Islet of Langerhans (tissue), 1 donor: ENCODE results near the gene MAPK12.

Experiments used
- FAIRE-seq: peaks from one replicate; lab custom pipeline; 2011; peaks lifted over from hg19 to GRCh38; lab: Jason Lieb, UNC

The MAPK12 gene

DNA sequence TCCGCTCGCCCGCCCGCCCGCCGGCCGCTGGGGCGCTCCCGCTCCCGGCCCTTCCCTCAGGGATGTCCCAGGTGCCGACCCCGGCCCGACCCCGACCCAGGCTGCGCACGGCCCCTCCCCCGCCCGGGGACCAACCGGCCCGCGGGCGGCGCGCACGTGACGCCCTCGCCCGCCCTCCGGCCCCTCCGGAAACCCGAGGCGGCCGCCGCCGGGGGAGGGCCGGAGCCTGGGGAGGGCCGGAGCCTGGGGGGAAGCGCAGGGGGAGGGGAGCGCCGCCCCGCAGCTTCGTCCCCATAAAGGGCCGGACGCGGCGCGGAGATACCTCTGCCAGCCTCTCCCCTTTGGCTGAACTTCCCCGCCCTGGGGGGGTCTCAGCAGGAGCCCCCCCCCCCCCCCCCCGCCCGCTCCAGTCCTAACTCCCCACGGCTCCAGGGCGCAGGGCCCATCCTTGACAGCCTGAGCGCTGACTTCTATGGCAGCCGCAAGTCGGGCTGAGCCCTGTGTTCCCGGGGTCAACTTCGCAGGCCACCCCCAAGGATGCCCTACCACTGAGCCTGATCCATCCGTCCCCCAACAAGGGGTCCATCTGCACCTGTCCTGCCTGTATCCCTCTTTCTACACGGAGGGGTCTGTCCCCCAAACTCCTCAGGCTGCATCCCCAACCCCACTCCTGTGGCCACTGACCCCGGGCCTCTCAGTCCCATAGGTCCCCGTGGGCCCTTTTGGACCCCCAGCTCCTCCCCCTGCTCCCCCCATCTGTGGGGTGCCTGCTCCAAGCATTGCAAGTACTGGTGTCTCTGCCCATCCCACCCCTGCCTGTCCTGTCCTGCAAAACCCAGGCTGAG lies at the start of gene MAPK12:
Gene MAPK12, minus strand, starts transcription at position 69 of the 845 bp plus-strand sequence. CDS start 174 bp downstream, outside the sequence.
- FAIRE-seq = no peak

DNA sequence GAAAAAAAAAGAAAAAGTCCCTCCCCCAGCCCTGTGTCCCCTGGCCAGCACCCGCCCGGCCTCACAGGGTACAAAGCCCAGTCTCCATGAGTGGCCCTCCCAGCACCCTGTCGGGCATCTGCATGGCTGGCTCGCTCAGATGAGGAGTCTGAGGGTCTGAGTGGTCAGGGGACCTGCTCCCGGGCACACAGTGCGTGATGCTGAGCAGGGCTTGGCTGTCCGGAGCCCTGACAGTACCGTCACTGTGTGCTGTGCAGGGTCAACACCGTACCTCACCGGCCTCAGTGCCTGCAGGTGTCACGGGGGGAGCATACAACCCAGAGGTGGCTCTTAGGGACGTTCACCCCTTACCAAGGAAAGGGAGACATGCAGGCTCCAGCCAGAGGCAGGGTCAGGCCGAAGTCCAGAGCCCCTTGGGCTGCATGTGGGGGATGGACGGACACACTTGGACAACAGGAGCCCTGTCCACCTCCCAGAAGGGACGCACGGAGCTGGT lies 49.5 kb upstream of the MAPK12 start:
- no peak for FAIRE-seq

DNA sequence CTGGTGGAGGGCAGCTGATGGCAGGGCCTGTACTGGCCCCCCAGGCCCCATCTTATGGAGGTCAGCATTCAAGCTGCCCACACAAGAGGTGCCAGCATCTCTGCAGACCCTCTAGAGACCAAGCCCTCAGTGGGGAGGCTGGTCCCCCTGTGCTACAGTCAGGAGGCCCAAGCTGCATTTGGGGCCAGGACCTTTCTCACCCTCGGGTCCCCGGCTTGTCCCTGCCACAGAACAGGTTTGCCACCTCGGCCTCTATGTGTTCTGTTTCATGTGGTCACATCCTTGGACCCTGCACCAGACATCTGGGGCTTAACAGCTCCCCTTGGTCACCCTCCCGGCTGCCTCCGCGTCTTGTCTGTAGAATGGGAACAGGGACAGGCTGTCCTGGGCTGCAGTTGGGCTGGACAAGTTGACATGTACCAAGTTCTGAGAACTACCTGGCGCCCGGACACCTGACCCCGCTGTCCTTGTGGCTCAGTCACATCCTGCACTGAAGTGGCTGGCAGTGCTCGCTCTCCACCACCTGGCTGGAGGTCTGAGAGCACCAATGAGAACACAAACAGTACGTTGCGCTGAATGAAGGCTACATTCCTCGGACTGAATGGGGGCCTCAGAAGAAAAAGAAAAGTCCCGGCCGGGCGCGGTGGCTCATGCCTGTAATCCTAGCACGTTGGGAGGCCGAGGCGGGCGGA lies 48.7 kb upstream of the MAPK12 start:
- no peak for FAIRE-seq

DNA sequence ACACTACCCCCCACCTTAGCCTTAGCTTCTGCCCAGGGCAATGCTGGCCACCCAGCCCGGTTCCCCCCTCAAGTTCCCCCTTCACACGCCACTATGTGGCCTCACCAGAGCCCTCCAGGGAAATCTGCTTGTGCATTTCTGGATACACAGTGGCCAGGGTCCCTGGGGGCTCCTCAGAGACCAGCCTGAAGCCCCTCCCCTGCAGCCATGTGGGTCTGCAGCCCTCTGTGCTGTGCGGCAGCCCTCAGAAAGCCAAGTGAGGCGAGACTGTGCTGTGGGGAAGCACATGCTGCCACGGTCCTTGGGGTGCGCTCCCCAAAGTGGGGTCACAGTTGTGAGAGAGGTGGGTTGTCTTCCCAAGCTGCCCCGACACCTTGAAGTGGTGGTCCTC lies 48.1 kb upstream of the MAPK12 start:
- no peak for FAIRE-seq

DNA sequence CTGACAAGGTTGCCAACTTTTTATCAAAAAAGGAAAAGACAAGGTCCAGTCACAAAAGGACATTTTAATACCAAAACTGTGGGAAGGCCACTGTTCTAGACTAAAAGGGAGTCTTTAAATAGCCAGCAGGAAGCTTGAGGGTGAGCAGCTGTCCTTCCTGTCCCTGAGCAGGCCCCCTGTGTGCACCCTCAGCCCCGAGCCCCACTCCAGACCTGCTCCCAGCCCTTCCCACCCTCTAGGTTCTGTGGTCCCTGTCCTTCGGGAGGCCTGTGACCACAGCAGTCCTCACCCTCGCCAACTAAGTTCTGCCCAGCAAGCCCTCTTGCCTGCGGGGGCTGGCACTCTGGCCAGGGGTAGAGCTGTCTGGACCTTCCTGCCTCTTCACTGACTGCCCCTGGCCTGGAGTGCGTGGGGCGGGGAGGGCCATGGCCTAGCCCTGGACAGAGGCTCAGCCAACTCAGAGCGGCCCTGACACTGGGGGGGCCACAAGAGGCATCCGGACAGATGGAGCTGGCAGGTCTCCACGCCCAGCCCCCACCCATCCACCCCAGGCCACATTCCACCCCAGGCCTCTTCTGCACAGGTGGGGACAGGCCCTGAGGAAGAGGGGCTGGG lies 47.6 kb upstream of the MAPK12 start:
- no peak for FAIRE-seq

DNA sequence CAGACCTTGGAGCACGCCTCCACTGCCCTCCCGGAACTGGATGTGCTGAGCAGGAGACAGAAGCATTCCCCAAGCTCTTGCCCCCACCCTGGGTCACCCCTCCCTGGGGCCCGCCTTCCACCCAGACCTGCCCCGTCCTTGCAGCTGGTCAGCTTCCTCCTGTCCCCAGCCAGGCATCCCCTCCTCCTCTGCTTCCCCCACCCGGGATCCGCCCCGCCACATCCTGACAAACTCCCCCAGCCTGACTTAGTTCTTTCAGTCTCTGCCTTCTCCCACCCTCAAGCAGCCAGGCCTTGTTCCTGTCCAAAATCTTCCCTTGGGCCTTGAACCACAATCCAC lies 47.1 kb upstream of the MAPK12 start:
- FAIRE-seq = no peak

DNA sequence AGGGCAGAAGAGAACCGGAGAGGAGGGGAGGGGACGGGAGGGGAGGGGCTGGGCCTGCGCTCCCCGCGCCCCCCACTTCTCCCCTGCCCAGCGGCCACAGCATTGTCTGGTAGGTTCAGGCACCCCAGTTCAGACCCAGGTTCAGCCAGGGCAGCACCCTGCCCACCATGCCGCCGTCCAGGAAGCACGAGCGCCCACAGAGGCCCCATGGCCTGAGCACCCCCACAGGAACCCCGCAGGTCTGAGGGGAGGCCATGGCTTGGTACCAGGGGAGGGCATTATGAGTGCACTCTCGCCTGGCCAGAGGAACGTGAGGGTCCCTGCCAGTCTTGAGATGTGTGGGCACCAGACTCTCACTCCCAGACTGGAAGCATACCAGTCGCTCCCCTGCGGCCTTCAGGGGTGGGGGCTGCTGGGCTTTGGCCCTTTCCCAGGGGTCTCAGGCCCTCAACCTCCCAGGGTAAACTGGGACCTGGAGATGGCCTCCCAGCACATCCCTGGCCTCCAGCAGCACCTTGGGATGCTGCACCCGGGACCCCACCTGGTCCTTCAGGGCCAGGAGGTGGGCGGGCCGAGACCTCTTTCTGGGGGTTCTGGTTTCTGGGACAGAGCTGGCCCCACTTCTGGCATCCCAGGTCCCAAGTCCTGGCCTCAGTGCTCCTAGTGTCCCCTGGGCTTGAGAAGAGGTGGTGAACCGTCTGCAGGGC lies 46.6 kb upstream of the MAPK12 start:
- no peak for FAIRE-seq

DNA sequence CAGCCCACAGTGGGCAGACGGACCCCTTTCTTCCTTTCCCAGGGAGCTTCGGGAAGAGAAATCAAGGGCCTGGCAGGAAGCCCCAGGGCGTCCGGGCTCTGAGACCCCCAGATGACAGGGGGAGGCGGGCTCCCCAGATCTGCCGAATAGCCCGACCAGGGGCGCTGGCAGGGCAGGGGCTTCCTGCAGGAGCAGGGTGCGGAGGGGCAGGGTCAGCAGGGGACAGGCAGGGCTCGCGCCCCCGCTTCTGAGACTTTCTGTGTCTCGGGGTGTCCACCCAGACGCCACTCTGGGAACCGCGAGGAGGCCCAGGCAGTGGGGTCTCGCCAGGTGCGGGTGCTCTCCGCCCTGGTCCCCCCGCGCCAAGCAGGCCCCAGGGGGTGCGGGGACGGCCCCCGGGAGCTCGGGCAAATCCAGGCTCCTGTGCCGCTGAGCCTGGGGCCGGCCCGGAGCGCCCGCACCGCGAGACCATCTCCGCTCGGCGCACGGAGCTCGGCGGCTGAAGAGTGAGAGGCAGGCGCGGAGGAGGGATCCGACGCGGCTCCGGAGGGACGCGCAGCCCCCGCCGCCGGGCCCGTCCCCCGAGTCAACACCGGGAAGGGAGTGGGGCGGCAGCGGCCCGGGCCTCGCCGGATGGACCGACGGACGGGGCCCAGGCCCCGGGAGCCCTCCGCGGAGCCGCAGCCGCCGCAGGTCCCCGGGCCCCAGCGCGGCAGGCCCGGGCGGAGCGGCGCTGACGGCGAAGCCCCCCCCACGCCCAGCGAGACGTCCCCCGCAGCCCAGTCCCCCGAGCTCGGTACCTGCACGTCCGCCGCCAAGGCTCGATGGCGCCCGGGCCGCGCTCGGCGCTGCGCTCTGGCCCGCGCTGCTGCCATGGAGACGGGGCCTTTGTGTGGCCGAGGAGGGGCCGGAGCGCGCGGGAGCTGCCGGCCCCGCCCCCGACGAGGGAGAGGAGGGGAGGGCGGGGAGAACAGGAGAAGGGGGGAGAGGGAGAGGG lies 45.6 kb upstream of the MAPK12 start, which contains the start of gene PLXNB2:
Gene PLXNB2, minus strand, starts transcription at position 894 of the 997 bp plus-strand sequence. CDS start 17,062 bp downstream, outside the sequence.
- FAIRE-seq = no peak

DNA sequence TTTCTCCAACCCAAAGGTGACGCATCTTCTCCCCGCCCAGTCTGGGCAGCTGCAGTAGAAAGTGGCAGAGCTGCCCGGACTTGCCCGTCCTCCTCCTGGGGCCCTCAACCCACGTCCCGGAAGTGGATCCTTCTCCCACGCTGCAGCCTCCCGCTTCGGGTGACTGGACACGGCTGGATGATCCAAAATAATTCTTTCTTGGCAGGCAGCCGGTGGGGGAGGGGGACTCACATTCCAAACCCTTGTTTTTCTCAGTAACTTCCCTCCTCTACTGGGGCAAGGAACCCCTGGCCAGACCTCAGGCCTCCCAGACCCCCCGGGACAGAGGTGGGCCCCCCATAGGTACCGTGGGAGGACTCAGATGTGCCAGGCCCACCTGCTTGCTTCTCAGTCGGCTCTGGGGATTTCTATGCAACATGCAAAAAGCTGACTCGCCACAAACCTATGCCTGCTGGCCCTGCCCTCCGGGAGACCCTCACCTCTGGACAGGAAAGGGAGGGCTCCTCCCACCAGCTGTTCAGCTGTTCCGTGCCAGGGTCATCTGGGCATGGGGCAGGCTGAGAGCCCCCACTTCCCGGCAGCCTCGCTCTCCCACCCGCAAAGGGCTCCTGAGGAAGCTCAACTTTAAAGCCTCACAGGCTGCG lies 44.6 kb upstream of the MAPK12 start:
- no peak for FAIRE-seq

DNA sequence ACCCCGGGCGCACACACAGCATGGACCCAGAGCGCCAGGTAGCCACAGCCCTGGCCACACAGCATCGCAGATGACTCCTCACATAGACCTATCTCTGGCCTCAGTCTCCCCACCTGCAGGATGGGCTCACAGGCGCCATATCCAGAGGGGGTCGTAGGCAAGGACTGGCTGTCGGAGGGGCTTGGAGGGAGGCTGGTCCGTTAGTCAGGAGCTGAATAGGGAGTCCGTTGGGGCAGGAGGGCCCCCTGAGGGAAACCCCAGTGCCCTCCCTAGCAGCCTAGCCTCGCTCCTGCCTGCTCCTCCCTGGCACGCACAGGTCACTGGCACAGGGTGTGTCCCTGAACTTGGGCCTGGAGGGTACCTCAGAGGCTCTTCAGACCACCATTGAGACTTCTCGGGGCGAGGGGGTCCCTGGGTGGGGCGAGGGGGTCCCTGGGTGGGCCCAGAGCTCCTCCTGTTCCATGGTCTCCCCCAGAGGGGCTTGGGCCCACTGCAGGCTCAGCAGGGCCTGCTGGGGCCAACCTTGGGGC lies 44.0 kb upstream of the MAPK12 start:
- no peak for FAIRE-seq

DNA sequence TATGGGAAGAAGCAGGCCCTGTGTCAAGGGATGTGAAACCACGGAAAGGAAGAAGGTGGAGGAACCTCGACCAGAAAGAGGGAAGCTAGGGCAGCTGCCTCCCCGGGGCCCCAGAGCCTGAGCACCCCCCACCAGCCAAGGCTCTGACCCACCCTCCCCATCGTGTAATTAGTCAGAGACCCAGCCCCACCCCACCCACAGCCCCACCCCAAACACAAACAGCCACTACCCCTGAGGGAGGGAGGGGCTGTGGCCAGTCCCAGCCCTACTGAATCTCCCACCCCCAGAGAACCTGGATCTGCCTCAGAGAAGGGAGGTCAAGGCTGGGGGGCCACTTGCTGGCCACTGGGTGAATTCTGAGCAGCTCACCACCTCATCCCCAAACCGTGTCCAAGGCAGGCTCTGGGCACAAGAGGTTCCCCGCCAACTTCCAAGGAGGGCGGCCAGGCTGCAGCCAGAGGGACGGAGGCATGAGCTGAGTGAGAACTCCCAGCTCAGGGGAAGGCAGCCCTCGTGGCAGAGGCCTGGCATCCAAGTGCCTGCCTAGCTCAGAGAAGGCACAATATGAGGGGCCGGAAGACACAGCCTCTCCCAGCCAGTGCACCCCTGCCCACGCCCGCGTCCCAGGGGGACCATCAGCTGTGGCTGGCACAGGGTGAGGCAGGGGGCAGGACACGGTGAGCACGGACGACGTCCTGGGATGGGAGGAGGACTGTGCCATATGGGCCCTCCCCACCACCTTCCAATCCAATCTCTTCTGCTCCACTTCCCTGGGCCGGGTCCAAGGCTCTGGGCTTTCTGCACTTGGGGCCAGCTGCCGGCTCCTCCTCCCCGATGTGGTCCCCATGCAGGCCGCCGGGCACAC lies 43.3 kb upstream of the MAPK12 start:
- no peak for FAIRE-seq

DNA sequence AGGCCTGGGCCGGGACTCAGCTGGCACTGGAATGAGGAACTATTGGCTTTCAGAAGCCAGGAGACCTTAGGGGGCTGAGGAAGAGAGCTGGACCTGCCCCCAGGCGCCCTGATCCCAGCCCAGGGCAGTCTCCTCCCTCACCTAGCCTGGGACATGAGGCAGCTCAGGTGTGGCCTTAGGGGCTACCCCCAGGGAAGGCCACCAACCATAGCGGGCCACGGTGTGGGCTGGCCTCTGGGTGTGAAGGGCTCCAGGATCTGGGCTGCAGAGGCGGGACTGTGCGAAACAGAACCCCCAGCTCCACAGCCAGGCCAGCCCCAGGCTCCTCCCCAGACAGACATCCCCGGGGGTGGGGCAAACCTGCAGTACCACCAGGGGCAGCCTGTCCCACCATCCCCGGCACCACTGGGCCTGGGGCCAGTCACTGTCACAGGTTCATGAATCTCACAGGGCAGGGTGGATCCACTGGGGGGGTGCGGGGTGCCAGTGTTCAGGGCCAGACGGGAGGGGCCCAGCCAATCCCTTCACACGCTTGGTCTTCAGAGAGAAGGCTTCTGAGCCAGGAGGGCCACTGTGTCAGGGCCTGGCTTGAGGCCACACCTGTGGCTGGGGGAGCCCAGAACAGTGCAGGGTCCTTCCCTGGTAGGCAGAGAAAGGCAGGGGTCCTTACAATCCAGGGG lies 42.5 kb upstream of the MAPK12 start:
- FAIRE-seq = no peak

DNA sequence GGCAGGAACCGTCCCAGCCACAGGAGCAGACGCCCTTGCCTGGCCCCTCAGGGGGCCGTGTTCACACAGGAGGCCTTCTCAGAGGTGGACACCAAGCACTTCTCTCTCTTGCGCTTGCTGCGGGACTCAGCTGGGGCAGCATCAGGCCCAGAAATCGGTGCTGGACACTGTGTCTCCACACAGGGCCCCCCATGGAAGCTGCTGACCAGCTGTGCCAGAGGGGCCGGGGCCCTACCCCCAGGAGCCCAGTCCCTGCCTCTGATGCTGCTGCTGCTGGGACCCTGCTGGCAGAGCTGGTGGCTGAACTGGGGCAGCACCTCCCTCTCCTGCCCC lies 42.0 kb upstream of the MAPK12 start:
- FAIRE-seq = no peak

DNA sequence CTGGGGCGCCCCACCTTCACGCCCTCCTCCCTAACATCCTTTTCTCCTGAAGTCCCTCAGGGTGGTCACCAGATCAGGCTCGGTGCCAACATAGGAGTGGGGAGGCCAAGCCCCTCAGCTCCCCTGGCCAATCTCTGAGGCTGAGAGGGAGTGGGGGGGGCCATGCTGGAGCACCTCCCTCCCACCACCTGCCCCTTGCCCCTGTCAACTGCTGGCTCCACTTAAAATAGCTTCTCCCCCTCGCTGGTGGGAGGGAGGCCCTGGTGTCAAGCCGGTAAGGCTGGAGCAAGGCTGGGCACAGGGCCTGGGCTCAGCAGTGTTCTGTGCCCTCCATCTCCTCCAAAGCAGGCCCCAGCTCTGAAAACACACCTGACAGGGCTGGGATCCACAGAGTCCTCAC lies 41.1 kb upstream of the MAPK12 start:
- no peak for FAIRE-seq

DNA sequence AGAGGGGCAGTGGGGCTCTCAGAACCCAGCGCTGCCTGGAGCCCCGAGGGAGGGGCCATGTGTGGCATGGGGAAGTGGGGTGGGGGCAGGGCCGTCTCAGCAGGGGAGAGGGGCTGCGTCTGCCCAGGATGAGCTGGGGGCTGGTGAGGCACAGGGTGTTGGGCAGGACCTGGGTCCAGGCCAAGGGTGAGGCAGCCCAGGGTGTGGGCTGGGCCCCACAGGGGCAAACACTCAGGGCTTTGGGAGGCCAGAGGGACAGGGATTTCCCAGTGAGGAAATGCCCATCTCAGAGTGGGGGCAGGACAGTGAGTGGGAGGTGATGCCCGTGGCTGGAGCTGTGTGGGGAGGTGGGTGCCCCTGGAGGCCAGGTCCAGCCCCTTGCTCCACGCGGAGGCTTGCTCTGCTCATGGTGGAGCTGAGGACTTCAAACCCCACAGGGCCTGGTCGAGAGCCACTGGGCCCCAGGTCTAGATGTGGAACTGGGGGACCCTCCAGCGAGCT lies 40.6 kb upstream of the MAPK12 start:
- no peak for FAIRE-seq

DNA sequence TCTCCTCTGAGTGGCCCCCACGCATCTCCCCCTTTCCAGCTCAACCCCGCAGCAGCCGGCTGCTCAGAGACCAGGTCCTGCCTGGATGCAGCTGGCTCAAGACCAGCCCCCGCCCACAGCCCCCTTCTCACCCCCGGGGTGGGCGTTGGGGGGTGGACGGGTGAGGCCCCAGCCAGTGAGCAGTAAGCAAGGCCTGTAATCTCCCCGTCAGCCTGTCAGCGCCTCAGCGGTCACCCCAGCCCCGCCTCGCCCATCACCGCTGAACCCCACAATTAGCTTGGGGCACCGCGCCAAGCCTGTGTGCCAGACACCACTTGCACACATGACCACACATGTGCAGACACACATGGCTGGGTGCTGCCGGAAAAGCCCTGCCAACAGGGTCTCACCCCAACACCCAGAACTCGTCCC lies 40.1 kb upstream of the MAPK12 start:
- FAIRE-seq = no peak

DNA sequence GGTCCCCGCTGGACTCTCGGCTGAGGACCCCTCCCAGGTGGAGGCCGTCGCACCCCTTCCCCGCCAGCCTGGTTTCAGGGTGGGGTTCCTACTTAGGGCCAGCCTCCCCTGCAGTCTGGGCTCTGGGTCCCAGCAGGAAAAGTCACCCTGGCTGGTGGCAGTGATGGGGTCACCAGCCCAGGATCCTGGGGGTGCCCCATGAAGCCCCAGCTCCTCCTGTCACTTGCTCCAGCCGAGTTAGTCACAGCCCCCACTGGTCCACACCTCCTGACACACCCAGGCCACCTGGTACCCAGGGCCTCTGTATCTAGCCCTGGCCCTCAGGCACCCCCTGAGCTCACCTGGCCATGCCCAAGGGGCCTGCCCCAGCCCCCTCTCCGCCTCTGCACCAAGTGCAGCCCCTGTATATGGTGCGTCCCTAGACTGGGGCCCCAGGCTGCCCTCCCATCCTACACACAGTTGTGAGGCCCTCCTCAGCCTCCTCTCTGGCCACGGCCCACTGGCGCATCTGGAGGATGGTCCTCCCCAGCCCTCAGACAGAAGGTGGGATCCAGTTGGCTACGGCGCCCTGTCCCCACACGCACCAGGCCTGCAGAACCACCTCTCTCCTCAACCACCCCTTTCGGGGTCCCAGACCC lies 39.3 kb upstream of the MAPK12 start:
- FAIRE-seq = no peak
